Measurements from ENCODE around the gene SGSM2. TPM values are rescaled to one million over a fixed set of nuclear protein-coding genes. Genes with fewer than 3 reads are reported as not detected.

Gene SGSM2
- total and polyA plus RNA-seq, 2 of the 8 experiments (the other 6 are each of a cell fraction or from before 2014, with no cell fraction given): 44.5 to 77.7 TPM

- no peak for TF ChIP-seq RXRA (IDR thresholded peaks at IDR 0.05; ENCODE audit: insufficient read depth, low read depth, low read length)
- TF ChIP-seq POU5F1 (IDR thresholded peaks at IDR 0.05; ENCODE audit: low read depth, low read length): no peak
- TF ChIP-seq BACH1 (IDR thresholded peaks at IDR 0.05; ENCODE audit: low read length): 0 out of 2 replicates have a peak, but pooled peaks have one; percentile 6
- no peak for TF ChIP-seq SP2 (IDR thresholded peaks at IDR 0.05; ENCODE audit: low read length)
- TF ChIP-seq EGR1 (IDR thresholded peaks at IDR 0.05; ENCODE audit: borderline replicate concordance, low read depth, low read length): no peak
- no peak for TF ChIP-seq SIRT6 (IDR thresholded peaks at IDR 0.05; ENCODE audit: low read length)
- TF ChIP-seq CHD2 (IDR thresholded peaks at IDR 0.05; ENCODE audit: low read length): no peak
- TF ChIP-seq CREB1 (IDR thresholded peaks at IDR 0.05): peak; percentile 29; the same call in 1 of the 2 replicates
- TF ChIP-seq CBX5 (IDR thresholded peaks at IDR 0.05; ENCODE audit: low read depth, low read length): no peak
- TF ChIP-seq POLR2A (IDR thresholded peaks at IDR 0.05; ENCODE audit: control extremely low read depth in 1 of 2, low read depth in 2 of 2, low read length in 2 of 2): peak in 1 of 2 experiments; percentile 63; a peak in 1 of 3 replicates
- TF ChIP-seq HDAC2 (IDR thresholded peaks at IDR 0.05; ENCODE audit: borderline replicate concordance in 1 of 2, low read depth in 2 of 2, low read length in 2 of 2): peak in 1 of 2 experiments; percentile 83; a peak in 1 of 4 replicates
- TF ChIP-seq, protein P1, sequence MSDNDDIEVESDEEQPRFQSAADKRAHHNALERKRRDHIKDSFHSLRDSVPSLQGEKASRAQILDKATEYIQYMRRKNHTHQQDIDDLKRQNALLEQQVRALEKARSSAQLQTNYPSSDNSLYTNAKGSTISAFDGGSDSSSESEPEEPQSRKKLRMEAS (IDR thresholded peaks at IDR 0.05): peak; percentile 24; the same call in 1 of the 2 replicates
- TF ChIP-seq RNF2 (IDR thresholded peaks at IDR 0.05; ENCODE audit: borderline replicate concordance, low read depth, low read length, missing control alignments, poor library complexity, severe bottlenecking): no peak
- TF ChIP-seq POLR2AphosphoS5 (IDR thresholded peaks at IDR 0.05; ENCODE audit: low read depth, low read length): no peak; the same call in 1 of the 2 replicates
- TF ChIP-seq SIX5 (IDR thresholded peaks at IDR 0.05; ENCODE audit: low read depth, low read length): no peak
- TF ChIP-seq, protein P2, sequence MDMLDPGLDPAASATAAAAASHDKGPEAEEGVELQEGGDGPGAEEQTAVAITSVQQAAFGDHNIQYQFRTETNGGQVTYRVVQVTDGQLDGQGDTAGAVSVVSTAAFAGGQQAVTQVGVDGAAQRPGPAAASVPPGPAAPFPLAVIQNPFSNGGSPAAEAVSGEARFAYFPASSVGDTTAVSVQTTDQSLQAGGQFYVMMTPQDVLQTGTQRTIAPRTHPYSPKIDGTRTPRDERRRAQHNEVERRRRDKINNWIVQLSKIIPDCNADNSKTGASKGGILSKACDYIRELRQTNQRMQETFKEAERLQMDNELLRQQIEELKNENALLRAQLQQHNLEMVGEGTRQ (IDR thresholded peaks at IDR 0.05; ENCODE audit: low read length): no peak
- TF ChIP-seq SP4 (IDR thresholded peaks at IDR 0.05; ENCODE audit: low read length): no peak
- peak; percentile 44 for TF ChIP-seq CTBP2 (IDR thresholded peaks at IDR 0.05; ENCODE audit: borderline replicate concordance, insufficient read depth, insufficient read length, low read length)
- no peak for TF ChIP-seq E2F6 (IDR thresholded peaks at IDR 0.05)
- TF ChIP-seq JUN (IDR thresholded peaks at IDR 0.05; ENCODE audit: low read depth, low read length): no peak
- no peak for TF ChIP-seq TEAD4 (IDR thresholded peaks at IDR 0.05; ENCODE audit: low read depth, low read length)
- TF ChIP-seq CBX8 (IDR thresholded peaks at IDR 0.05; ENCODE audit: borderline replicate concordance, low read depth, low read length): no peak
- TF ChIP-seq TBP (IDR thresholded peaks at IDR 0.05; ENCODE audit: low read depth, low read length): peak; percentile 38; the same call in 1 of the 2 replicates
- TF ChIP-seq KDM5A (IDR thresholded peaks at IDR 0.05; ENCODE audit: low read length): no peak
Observed at GRCh38 chr17:2396568-2397246, 59.4 kb downstream of the SGSM2 start (continued).

Measured in H1 (cell line).